ENCODE results near the gene UQCC3. TPM values are rescaled to one million over a fixed set of nuclear protein-coding genes. Genes with fewer than 3 reads are reported as not detected.

UQCC3 gene
- total and polyA plus RNA-seq, 2 of the 13 experiments (the other 11 are each of a cell fraction or from before 2014, with no cell fraction given): 7.7 to 16.0 TPM

DNA sequence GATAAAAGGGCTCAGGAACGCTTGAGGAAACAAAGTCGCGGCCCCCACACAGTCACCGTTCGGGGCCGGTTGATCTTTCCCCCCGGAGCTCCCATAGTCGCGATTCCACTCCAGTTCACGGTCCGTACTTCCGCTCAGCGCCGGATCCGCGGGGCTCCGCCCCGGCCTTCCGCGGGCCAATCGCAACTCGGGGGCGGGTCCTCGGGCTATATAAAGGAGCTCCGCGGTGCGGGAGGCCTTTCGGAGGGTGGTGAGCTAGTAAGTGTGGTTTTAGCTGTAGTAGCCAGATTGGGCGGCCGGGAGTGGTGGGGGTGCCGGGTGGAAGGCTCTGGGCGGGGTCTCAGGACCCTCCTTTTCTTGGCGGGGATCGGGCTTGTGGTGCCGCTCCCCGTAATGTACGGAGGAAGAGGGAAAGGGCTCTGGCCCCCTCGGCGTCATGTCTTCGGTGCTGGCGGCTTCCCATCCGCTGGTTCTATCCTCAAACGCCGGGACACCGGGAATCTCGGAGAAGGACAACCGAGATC, 6.3 kb upstream of the UQCC3 start, which contains the start of the genes C11orf98 and CSKMT (continued):
- TF ChIP-seq, protein P1, sequence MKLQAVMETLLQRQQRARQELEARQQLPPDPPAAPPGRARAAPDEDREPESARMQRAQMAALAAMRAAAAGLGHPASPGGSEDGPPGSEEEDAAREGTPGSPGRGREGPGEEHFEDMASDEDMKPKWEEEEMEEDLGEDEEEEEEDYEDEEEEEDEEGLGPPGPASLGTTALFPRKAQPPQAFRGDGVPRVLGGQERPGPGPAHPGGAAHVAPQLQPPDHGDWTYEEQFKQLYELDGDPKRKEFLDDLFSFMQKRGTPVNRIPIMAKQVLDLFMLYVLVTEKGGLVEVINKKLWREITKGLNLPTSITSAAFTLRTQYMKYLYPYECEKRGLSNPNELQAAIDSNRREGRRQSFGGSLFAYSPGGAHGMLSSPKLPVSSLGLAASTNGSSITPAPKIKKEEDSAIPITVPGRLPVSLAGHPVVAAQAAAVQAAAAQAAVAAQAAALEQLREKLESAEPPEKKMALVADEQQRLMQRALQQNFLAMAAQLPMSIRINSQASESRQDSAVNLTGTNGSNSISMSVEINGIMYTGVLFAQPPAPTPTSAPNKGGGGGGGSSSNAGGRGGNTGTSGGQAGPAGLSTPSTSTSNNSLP (IDR thresholded peaks at IDR 0.05; ENCODE audit: low read depth, low read length): no peak
- TF ChIP-seq ZFP36 (IDR thresholded peaks at IDR 0.05; ENCODE audit: borderline replicate concordance, low read depth, low read length, partially characterized antibody): no peak
- TF ChIP-seq ZNF225 (CRISPR knock-in tag; IDR thresholded peaks at IDR 0.05): peak; percentile 33; the same call in 1 of the 2 replicates
- TF ChIP-seq PLRG1 (conservative IDR thresholded peaks at IDR 0.05): no peak
- TF ChIP-seq, protein P2, sequence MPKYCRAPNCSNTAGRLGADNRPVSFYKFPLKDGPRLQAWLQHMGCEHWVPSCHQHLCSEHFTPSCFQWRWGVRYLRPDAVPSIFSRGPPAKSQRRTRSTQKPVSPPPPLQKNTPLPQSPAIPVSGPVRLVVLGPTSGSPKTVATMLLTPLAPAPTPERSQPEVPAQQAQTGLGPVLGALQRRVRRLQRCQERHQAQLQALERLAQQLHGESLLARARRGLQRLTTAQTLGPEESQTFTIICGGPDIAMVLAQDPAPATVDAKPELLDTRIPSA (CRISPR knock-in tag; IDR thresholded peaks at IDR 0.05; ENCODE audit: borderline replicate concordance): no peak
- 0 out of 2 replicates have a peak, but pooled peaks have one; percentile 73 for TF ChIP-seq ZNF567 (CRISPR knock-in tag; IDR thresholded peaks at IDR 0.05; ENCODE audit: borderline replicate concordance)
- TF ChIP-seq SOX13 (IDR thresholded peaks at IDR 0.05): 0 out of 2 replicates have a peak, but pooled peaks have one; percentile 46
- peak in 1 of 2 experiments; percentile 40; a peak in 3 of 4 replicates for TF ChIP-seq SOX13 (CRISPR knock-in tag; conservative IDR thresholded peaks at IDR 0.05 in 1 of 2, IDR thresholded peaks at IDR 0.05 in 1 of 2)
- no peak for TF ChIP-seq TCF7L2 (IDR thresholded peaks at IDR 0.05; ENCODE audit: low read depth, low read length)
- TF ChIP-seq SRSF1 (optimal IDR thresholded peaks at IDR 0.05; ENCODE audit: low read depth, low read length): peak; percentile 98
- TF ChIP-seq GTF3A (CRISPR knock-in tag; conservative IDR thresholded peaks at IDR 0.05): 0 out of 2 replicates have a peak, but pooled peaks have one; percentile 87
- 0 out of 2 replicates have a peak, but pooled peaks have one; percentile 57 for TF ChIP-seq TP53 (CRISPR knock-in tag; conservative IDR thresholded peaks at IDR 0.05)
- TF ChIP-seq KDM5B (CRISPR knock-in tag; IDR thresholded peaks at IDR 0.05; ENCODE audit: borderline replicate concordance): peak; percentile 76; the same call in 1 of the 2 replicates
- TF ChIP-seq ZNF761 (CRISPR knock-in tag; conservative IDR thresholded peaks at IDR 0.05): no peak
- TF ChIP-seq, protein P3, sequence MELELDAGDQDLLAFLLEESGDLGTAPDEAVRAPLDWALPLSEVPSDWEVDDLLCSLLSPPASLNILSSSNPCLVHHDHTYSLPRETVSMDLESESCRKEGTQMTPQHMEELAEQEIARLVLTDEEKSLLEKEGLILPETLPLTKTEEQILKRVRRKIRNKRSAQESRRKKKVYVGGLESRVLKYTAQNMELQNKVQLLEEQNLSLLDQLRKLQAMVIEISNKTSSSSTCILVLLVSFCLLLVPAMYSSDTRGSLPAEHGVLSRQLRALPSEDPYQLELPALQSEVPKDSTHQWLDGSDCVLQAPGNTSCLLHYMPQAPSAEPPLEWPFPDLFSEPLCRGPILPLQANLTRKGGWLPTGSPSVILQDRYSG (CRISPR knock-in tag; IDR thresholded peaks at IDR 0.05): no peak
- TF ChIP-seq, protein P4, sequence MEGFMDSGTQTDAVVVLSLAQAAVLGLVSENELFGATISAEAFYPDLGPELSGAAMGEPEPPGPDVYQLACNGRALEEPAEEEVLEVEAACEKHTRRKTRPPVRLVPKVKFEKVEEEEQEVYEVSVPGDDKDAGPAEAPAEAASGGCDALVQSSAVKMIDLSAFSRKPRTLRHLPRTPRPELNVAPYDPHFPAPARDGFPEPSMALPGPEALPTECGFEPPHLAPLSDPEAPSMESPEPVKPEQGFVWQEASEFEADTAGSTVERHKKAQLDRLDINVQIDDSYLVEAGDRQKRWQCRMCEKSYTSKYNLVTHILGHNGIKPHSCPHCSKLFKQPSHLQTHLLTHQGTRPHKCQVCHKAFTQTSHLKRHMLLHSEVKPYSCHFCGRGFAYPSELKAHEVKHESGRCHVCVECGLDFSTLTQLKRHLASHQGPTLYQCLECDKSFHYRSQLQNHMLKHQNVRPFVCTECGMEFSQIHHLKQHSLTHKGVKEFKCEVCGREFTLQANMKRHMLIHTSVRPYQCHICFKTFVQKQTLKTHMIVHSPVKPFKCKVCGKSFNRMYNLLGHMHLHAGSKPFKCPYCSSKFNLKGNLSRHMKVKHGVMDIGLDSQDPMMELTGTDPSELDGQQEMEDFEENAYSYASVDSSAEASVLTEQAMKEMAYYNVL (CRISPR knock-in tag; IDR thresholded peaks at IDR 0.05; ENCODE audit: borderline replicate concordance): peak; percentile 67; the same call in 1 of the 2 replicates
- TF ChIP-seq, protein P5, sequence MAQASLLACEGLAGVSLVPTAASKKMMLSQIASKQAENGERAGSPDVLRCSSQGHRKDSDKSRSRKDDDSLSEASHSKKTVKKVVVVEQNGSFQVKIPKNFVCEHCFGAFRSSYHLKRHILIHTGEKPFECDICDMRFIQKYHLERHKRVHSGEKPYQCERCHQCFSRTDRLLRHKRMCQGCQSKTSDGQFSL (CRISPR knock-in tag; IDR thresholded peaks at IDR 0.05): peak; percentile 90
- TF ChIP-seq, protein P6, sequence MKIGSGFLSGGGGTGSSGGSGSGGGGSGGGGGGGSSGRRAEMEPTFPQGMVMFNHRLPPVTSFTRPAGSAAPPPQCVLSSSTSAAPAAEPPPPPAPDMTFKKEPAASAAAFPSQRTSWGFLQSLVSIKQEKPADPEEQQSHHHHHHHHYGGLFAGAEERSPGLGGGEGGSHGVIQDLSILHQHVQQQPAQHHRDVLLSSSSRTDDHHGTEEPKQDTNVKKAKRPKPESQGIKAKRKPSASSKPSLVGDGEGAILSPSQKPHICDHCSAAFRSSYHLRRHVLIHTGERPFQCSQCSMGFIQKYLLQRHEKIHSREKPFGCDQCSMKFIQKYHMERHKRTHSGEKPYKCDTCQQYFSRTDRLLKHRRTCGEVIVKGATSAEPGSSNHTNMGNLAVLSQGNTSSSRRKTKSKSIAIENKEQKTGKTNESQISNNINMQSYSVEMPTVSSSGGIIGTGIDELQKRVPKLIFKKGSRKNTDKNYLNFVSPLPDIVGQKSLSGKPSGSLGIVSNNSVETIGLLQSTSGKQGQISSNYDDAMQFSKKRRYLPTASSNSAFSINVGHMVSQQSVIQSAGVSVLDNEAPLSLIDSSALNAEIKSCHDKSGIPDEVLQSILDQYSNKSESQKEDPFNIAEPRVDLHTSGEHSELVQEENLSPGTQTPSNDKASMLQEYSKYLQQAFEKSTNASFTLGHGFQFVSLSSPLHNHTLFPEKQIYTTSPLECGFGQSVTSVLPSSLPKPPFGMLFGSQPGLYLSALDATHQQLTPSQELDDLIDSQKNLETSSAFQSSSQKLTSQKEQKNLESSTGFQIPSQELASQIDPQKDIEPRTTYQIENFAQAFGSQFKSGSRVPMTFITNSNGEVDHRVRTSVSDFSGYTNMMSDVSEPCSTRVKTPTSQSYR (CRISPR knock-in tag; IDR thresholded peaks at IDR 0.05; ENCODE audit: borderline replicate concordance): peak; percentile 11; the same call in 1 of the 2 replicates
- TF ChIP-seq TOPORS (CRISPR knock-in tag; IDR thresholded peaks at IDR 0.05): peak; percentile 74; the same call in 1 of the 2 replicates
- TF ChIP-seq ZNF260 (CRISPR knock-in tag; IDR thresholded peaks at IDR 0.05; ENCODE audit: borderline replicate concordance, low read depth): 0 out of 2 replicates have a peak, but pooled peaks have one; percentile 58
